H1 (cell line): ENCODE results near the gene CDH16. TPM values are rescaled to one million over a fixed set of nuclear protein-coding genes. Genes with fewer than 3 reads are reported as not detected.

Experiments used
- CHD1 ChIP-seq: IDR thresholded peaks from 2 replicates; pipeline ENCODE4 v1.6.1; 2012; ENCODE audit warnings: low read depth, low read length, improper control_type of control experiment
- EZH2 ChIP-seq: fragments of 200-600 bp; sonication (generic); IDR thresholded peaks from 2 replicates; pipeline ENCODE4 v1.7.1; 2012; ENCODE audit warnings: low read depth, mild to moderate bottlenecking, moderate library complexity, low read length, inconsistent platforms; ENCODE audit not compliant: severe bottlenecking
- HDAC6 ChIP-seq: IDR thresholded peaks from one replicate; pipeline ENCODE4 v1.7.1; 2012; ENCODE audit warnings: low read depth, mild to moderate bottlenecking, inconsistent platforms, low read length, moderate library complexity
- RNF2 ChIP-seq: fragments of 200-900, 300-1000 bp; sonication (generic); IDR thresholded peaks from 2 replicates; pipeline ENCODE4 v1.7.1; 2016; ENCODE audit warnings: borderline replicate concordance, low read depth, mild to moderate bottlenecking, antibody characterized with exemption, low read length; ENCODE audit not compliant: poor library complexity, severe bottlenecking; ENCODE audit errors: missing control alignments
- RXRA ChIP-seq: IDR thresholded peaks from 2 replicates; pipeline ENCODE4 v1.6.1; 2011; ENCODE audit warnings: low read depth, mild to moderate bottlenecking, low read length, moderate library complexity; ENCODE audit not compliant: insufficient read depth
- SIRT6 ChIP-seq: IDR thresholded peaks from one replicate; pipeline ENCODE4 v1.7.1; 2012; ENCODE audit warnings: low read length, inconsistent platforms
- TCF12 ChIP-seq: IDR thresholded peaks from 2 replicates; pipeline ENCODE4 v1.6.1; 2011; ENCODE audit warnings: low read depth, mild to moderate bottlenecking, low read length
- YY1 ChIP-seq: IDR thresholded peaks from 2 replicates; pipeline ENCODE4 v1.6.1; 2011; ENCODE audit warnings: low read depth, mild to moderate bottlenecking, low read length
- polyA plus RNA-seq, 7 experiments: library from polyadenylated mRNA; depleted of rRNA in 3 of 7; stranded (reverse) in 5 of 7; unstranded in 2 of 7; fragments of >200 nt in 5 of 7; fragments of 200-250 nt in 2 of 7; gene quantifications; 1 replicate in 5 of 7; 2 replicates in 1 of 7; 4 replicates in 1 of 7; pipeline versions ENCODE4 v1.2.1 to v1.2.3, GENCODE V29; 2011 to 2013; ENCODE audit warnings: missing spikeins in 2 of 7, mixed read lengths in 2 of 7
- total RNA-seq: library from RNA; stranded (reverse); fragmentation: NEBNext Ultra II Directional; extraction: Animal tissue kit (Norgen Biotek cat#: 25700); gene quantifications from 2 replicates; pipeline ENCODE4 v1.2.1, GENCODE V29; 2021
- TF ChIP-seq, protein P1 (sequence below): fragments of 300-600 bp; sonication (generic); IDR thresholded peaks from 2 replicates; pipeline ENCODE4 v1.7.1; 2012; ENCODE audit warnings: low read length, moderate library complexity, mild to moderate bottlenecking, inconsistent platforms; ENCODE audit not compliant: insufficient replicate concordance

The CDH16 gene
- total and polyA plus RNA-seq, 2 of the 8 experiments (the other 6 are each of a cell fraction or from before 2014, with no cell fraction given), result not detected

DNA sequence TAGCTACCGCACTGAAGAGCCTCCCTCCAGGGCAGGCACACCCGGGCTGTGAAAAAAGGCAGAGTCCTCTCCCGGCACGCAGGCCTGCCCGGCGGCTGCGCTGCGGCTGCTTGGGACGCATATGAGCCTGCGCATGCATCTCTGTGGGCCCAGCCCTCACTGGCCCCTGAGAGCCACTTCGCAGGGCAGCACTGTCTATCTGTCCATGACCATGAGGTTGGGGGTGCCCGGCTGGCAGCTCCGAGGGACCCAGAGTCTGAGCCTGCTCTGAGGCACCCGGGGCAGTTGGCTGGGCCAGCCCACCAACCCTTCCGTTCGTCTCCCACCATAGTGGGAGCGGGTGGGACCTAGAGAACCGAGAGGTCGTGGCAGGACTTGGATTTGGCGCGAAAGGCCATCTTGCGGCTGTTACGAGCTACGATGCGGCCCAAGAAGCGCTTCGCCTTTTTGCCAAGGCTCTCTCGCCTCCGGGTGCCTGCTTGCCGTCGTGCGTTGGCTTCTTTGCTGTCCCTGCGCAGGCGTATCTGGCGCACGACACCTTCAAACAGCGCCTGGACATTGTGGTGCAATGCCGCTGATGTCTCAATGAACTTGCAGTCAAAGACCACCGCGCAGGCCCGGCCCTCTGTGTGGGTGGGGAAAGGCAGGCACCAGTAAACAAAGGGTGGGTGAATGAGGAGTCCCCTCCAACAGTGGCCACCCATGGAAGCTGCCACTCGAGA lies 3.2 kb upstream of the CDH16 start (continued):
- TF ChIP-seq, protein P1, sequence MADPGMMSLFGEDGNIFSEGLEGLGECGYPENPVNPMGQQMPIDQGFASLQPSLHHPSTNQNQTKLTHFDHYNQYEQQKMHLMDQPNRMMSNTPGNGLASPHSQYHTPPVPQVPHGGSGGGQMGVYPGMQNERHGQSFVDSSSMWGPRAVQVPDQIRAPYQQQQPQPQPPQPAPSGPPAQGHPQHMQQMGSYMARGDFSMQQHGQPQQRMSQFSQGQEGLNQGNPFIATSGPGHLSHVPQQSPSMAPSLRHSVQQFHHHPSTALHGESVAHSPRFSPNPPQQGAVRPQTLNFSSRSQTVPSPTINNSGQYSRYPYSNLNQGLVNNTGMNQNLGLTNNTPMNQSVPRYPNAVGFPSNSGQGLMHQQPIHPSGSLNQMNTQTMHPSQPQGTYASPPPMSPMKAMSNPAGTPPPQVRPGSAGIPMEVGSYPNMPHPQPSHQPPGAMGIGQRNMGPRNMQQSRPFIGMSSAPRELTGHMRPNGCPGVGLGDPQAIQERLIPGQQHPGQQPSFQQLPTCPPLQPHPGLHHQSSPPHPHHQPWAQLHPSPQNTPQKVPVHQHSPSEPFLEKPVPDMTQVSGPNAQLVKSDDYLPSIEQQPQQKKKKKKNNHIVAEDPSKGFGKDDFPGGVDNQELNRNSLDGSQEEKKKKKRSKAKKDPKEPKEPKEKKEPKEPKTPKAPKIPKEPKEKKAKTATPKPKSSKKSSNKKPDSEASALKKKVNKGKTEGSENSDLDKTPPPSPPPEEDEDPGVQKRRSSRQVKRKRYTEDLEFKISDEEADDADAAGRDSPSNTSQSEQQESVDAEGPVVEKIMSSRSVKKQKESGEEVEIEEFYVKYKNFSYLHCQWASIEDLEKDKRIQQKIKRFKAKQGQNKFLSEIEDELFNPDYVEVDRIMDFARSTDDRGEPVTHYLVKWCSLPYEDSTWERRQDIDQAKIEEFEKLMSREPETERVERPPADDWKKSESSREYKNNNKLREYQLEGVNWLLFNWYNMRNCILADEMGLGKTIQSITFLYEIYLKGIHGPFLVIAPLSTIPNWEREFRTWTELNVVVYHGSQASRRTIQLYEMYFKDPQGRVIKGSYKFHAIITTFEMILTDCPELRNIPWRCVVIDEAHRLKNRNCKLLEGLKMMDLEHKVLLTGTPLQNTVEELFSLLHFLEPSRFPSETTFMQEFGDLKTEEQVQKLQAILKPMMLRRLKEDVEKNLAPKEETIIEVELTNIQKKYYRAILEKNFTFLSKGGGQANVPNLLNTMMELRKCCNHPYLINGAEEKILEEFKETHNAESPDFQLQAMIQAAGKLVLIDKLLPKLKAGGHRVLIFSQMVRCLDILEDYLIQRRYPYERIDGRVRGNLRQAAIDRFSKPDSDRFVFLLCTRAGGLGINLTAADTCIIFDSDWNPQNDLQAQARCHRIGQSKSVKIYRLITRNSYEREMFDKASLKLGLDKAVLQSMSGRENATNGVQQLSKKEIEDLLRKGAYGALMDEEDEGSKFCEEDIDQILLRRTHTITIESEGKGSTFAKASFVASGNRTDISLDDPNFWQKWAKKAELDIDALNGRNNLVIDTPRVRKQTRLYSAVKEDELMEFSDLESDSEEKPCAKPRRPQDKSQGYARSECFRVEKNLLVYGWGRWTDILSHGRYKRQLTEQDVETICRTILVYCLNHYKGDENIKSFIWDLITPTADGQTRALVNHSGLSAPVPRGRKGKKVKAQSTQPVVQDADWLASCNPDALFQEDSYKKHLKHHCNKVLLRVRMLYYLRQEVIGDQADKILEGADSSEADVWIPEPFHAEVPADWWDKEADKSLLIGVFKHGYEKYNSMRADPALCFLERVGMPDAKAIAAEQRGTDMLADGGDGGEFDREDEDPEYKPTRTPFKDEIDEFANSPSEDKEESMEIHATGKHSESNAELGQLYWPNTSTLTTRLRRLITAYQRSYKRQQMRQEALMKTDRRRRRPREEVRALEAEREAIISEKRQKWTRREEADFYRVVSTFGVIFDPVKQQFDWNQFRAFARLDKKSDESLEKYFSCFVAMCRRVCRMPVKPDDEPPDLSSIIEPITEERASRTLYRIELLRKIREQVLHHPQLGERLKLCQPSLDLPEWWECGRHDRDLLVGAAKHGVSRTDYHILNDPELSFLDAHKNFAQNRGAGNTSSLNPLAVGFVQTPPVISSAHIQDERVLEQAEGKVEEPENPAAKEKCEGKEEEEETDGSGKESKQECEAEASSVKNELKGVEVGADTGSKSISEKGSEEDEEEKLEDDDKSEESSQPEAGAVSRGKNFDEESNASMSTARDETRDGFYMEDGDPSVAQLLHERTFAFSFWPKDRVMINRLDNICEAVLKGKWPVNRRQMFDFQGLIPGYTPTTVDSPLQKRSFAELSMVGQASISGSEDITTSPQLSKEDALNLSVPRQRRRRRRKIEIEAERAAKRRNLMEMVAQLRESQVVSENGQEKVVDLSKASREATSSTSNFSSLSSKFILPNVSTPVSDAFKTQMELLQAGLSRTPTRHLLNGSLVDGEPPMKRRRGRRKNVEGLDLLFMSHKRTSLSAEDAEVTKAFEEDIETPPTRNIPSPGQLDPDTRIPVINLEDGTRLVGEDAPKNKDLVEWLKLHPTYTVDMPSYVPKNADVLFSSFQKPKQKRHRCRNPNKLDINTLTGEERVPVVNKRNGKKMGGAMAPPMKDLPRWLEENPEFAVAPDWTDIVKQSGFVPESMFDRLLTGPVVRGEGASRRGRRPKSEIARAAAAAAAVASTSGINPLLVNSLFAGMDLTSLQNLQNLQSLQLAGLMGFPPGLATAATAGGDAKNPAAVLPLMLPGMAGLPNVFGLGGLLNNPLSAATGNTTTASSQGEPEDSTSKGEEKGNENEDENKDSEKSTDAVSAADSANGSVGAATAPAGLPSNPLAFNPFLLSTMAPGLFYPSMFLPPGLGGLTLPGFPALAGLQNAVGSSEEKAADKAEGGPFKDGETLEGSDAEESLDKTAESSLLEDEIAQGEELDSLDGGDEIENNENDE, result no peak
- TF ChIP-seq CHD1, result no peak
- no peak for TF ChIP-seq RNF2
- TF ChIP-seq TCF12, result no peak
- TF ChIP-seq RXRA, result no peak
- no peak for TF ChIP-seq SIRT6
- no peak for TF ChIP-seq YY1
- no peak for TF ChIP-seq EZH2
- TF ChIP-seq HDAC6, result no peak
